Measurements from ENCODE around the gene SETD1A. TPM values are rescaled to one million over a fixed set of nuclear protein-coding genes. Genes with fewer than 3 reads are reported as not detected.

SETD1A gene
- total and polyA plus RNA-seq, 2 donors (not counting 1 experiment from before 2014, with no cell fraction given), result 1.4 to 3.5 TPM

DNA sequence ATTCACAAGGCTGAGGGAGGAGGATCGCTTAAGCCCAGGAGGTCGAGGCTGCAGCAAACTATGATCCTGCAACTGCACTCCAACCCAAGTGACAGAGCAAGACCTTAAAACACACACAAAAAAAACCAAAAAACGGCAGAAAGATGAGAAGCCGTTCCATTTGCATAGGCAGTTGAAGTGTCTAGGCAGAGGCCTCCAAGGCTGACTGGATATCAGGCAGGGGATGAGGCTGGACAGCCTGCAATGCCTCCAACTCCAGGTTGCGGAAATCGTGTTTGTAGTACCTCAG lies 36.2 kb upstream of the SETD1A start:
- peak overlapping the region in 3 of 4 experiments; percentile 52 to 81 (median 65) for H3K4me3 ChIP-seq (replicated peaks in 1 of 4; ENCODE audit: control extremely low read depth in 1 of 4, insufficient read depth in 1 of 4, low read depth in 3 of 4, low read length in 4 of 4)
- no peak overlapping the region for H3K9ac ChIP-seq (ENCODE audit: insufficient read depth, low read length)
- no peaks in the 10 kb centered on the region for H3K27me3 ChIP-seq (ENCODE audit: control insufficient read depth, insufficient read depth, low read length)
- no peak overlapping the region for H2AFZ ChIP-seq (ENCODE audit: low read length)
- H3K79me2 ChIP-seq (ENCODE audit: control insufficient read depth, insufficient read depth, low read length), result no peaks in the 10 kb centered on the region
- no peak for DNase-seq (ENCODE audit: low read depth in 2 of 2)
- no peaks in the 10 kb centered on the region for H3K9me3 ChIP-seq (ENCODE audit: control insufficient read depth, insufficient read depth, low read depth, low read length)
- no peak overlapping the region for H3K27ac ChIP-seq (ENCODE audit: insufficient read depth, low read length)
- H3K36me3 ChIP-seq (ENCODE audit: control insufficient read depth, insufficient read depth, low read length), result no peaks in the 10 kb centered on the region
- H4K20me1 ChIP-seq (ENCODE audit: control insufficient read depth, extremely low read depth, insufficient read depth, low read length), result no peaks in the 10 kb centered on the region
- no peaks in the 10 kb centered on the region for H3K4me1 ChIP-seq (ENCODE audit: control insufficient read depth, extremely low read depth, insufficient read depth, low read length)
- no peak for TF ChIP-seq CTCF (conservative IDR thresholded peaks at IDR 0.05 in 1 of 2, IDR thresholded peaks at IDR 0.05 in 1 of 2; ENCODE audit: low read depth in 1 of 2, low read length in 2 of 2)
- TF ChIP-seq EZH2 (IDR thresholded peaks at IDR 0.05; ENCODE audit: low read length, missing control alignments), result no peak
- H3K4me2 ChIP-seq (ENCODE audit: extremely low read depth, insufficient read depth, low read length), result peak overlapping the region; percentile 79

GRCh38 chr16:30921748-30922419 lies 35.7 kb upstream of the SETD1A start:
- no peaks in the 10 kb centered on the region for H3K36me3 ChIP-seq (ENCODE audit: control insufficient read depth, insufficient read depth, low read length)
- H3K9me3 ChIP-seq (ENCODE audit: control insufficient read depth, insufficient read depth, low read depth, low read length), result no peaks in the 10 kb centered on the region
- peak overlapping the region; percentile 60 for H3K9ac ChIP-seq (ENCODE audit: insufficient read depth, low read length)
- peak overlapping the region; percentile 79 for H3K4me2 ChIP-seq (ENCODE audit: extremely low read depth, insufficient read depth, low read length)
- peak overlapping the region; percentile 35 for H2AFZ ChIP-seq (ENCODE audit: low read length)
- no peaks in the 10 kb centered on the region for H3K27me3 ChIP-seq (ENCODE audit: control insufficient read depth, insufficient read depth, low read length)
- peak overlapping the region; percentile 72 for H3K27ac ChIP-seq (ENCODE audit: insufficient read depth, low read length)
- no peaks in the 10 kb centered on the region for H4K20me1 ChIP-seq (ENCODE audit: control insufficient read depth, extremely low read depth, insufficient read depth, low read length)
- TF ChIP-seq CTCF (conservative IDR thresholded peaks at IDR 0.05 in 1 of 2, IDR thresholded peaks at IDR 0.05 in 1 of 2; ENCODE audit: low read depth in 1 of 2, low read length in 2 of 2) (peak; percentile 91 to 92), EZH2 (IDR thresholded peaks at IDR 0.05; ENCODE audit: low read length, missing control alignments) (no peak)
- peak; percentile 89 to 92 for DNase-seq (ENCODE audit: low read depth in 2 of 2)
- H3K79me2 ChIP-seq (ENCODE audit: control insufficient read depth, insufficient read depth, low read length), result no peaks in the 10 kb centered on the region
- peak overlapping the region; percentile 52 to 81 (median 62) for H3K4me3 ChIP-seq (replicated peaks in 1 of 4; ENCODE audit: control extremely low read depth in 1 of 4, insufficient read depth in 1 of 4, low read depth in 3 of 4, low read length in 4 of 4)
- no peaks in the 10 kb centered on the region for H3K4me1 ChIP-seq (ENCODE audit: control insufficient read depth, extremely low read depth, insufficient read depth, low read length)

- Histone ChIP-seq H3K36me3 (ENCODE audit: control insufficient read depth, insufficient read depth, low read length) (peaks cover 2% of the 10 kb centered on the region), H3K9me3 (ENCODE audit: control insufficient read depth, insufficient read depth, low read depth, low read length) (no peaks in the 10 kb centered on the region), H3K79me2 (ENCODE audit: control insufficient read depth, insufficient read depth, low read length) (no peaks in the 10 kb centered on the region), H4K20me1 (ENCODE audit: control insufficient read depth, extremely low read depth, insufficient read depth, low read length) (no peaks in the 10 kb centered on the region), H3K4me3 (replicated peaks in 1 of 4; ENCODE audit: control extremely low read depth in 1 of 4, insufficient read depth in 1 of 4, low read depth in 3 of 4, low read length in 4 of 4) (peak overlapping the region; percentile 79 to 100 (median 94)), H3K27ac (ENCODE audit: insufficient read depth, low read length) (peak overlapping the region; percentile 98), H3K9ac (ENCODE audit: insufficient read depth, low read length) (peak overlapping the region; percentile 83), H3K4me1 (ENCODE audit: control insufficient read depth, extremely low read depth, insufficient read depth, low read length) (no peaks in the 10 kb centered on the region), H2AFZ (ENCODE audit: low read length) (peak overlapping the region; percentile 100), H3K27me3 (ENCODE audit: control insufficient read depth, insufficient read depth, low read length) (no peaks in the 10 kb centered on the region), H3K4me2 (ENCODE audit: extremely low read depth, insufficient read depth, low read length) (peak overlapping the region; percentile 91)
- no peak for TF ChIP-seq EZH2 (IDR thresholded peaks at IDR 0.05; ENCODE audit: low read length, missing control alignments)
- TF ChIP-seq CTCF (conservative IDR thresholded peaks at IDR 0.05 in 1 of 2, IDR thresholded peaks at IDR 0.05 in 1 of 2; ENCODE audit: low read depth in 1 of 2, low read length in 2 of 2), result no peak
- peak; percentile 99 to 100 for DNase-seq (ENCODE audit: low read depth in 2 of 2)
These were observed 35.1 kb upstream of the SETD1A start for GRCh38 chr16:30922420-30922959.
